Left cardiac atrium (tissue), 4 donors: ENCODE data around the gene FBXL12. TPM values are rescaled to one million over a fixed set of nuclear protein-coding genes. Genes with fewer than 3 reads are reported as not detected.
"Not testable (repeated sequence)": the region's sequence is repeated elsewhere in the genome, so short reads cannot be mapped to it uniquely, and the experiment has no call there.

Source experiments
- ATAC-seq, 2 donors: fragments of 200-7000 bp; cut with Tn5 transposase; one replicate each; pipeline ENCODE4 v1.9.1; 2020; ENCODE audit warnings: mild to moderate bottlenecking in 2 of 2, moderate library complexity in 2 of 2
- DNase-seq: peaks from one replicate; pipeline ENCODE4 v3.0.0-alpha.2; 2020
- intact Hi-C, 2 donors: fragments of 100-400 bp; cut with DNase I; formaldehyde crosslinking; loops; one replicate each; pipeline versions ENCODE4 v1.14.1 to v1.15.1; 2022 to 2023
- total RNA-seq, 2 donors: library from RNA; stranded (reverse); fragmentation: NEBNext Ultra II Directional; extraction: Animal tissue kit (Norgen Biotek cat#: 25700); gene quantifications; one replicate each; pipeline ENCODE4 v1.2.1, GENCODE V29; 2021
- donor health status: DM: no; HTN: yes; CAD: no.
- donor health status: DM: no; HTN: yes; CAD: no; lungs with severe emphysema.
- donor health status: DM: yes; HTN: yes; CAD: no.
- donor health status: Dilated cardiomyopathy.

Gene FBXL12
- total RNA-seq, 2 donors from 2014 or later = 12.8 to 14.5 TPM

- ATAC-seq (no peak), DNase-seq (no peak)
- intact Hi-C loops = loop anchor here in 1 of 2 donors (5.0 to 10.0 kb wide), 3 partner anchors 474 to 662 kb away; partner anchors contain the start of gene ZNF559
Observed at GRCh38 chr19:9799162-9799561, 19.7 kb downstream of the FBXL12 start.

GRCh38 chr19:9797871-9798270 lies 21.0 kb downstream of the FBXL12 start:
- DNase-seq (no peak), ATAC-seq (no peak)
- intact Hi-C loops = loop anchor here in 1 of 2 donors (2.0 to 10.0 kb wide), 4 partner anchors 171 to 661 kb away; partner anchors contain the start of gene ZNF559

GRCh38 chr19:9796113-9796773 lies 22.6 kb downstream of the FBXL12 start:
- intact Hi-C loops = loop anchor here in 1 of 2 donors (2.0 to 10.0 kb wide), 4 partner anchors 169 to 659 kb away; partner anchors contain the start of gene ZNF559
- ATAC-seq (peak; percentile 2 to 9), DNase-seq (peak; percentile 82)

GRCh38 chr19:9793071-9793591 lies 25.7 kb downstream of the FBXL12 start:
- DNase-seq (peak; percentile 75), ATAC-seq (peak in 1 of 2 donors; percentile 39)
- intact Hi-C loops = loop anchor here (5.0 to 10.0 kb wide), 2 partner anchors 171 to 468 kb away; partner anchors contain the start of genes ZNF559 (in 1 of the 2) and ZNF561 (in 1 of the 2)

GRCh38 chr19:9792206-9793070 lies 26.4 kb downstream of the FBXL12 start:
- ATAC-seq (peak; percentile 81 to 82), DNase-seq (peak; percentile 95)
- intact Hi-C loops = loop anchor here (5.0 to 10.0 kb wide), 2 partner anchors 170 to 468 kb away; partner anchors contain the start of genes ZNF559 (in 1 of the 2) and ZNF561 (in 1 of the 2)

- DNase-seq (peak; percentile 97), ATAC-seq (peak; percentile 79 to 84)
- intact Hi-C loops = loop anchor here (5.0 to 10.0 kb wide), 2 partner anchors 169 to 467 kb away; partner anchors contain the start of genes ZNF559 (in 1 of the 2) and ZNF561 (in 1 of the 2)
Observed at GRCh38 chr19:9791552-9792205, 27.2 kb downstream of the FBXL12 start.

- intact Hi-C loops = loop anchor here (5.0 to 10.0 kb wide), 2 partner anchors 169 to 466 kb away; partner anchors contain the start of genes ZNF559 (in 1 of the 2) and ZNF561 (in 1 of the 2)
- not testable (repeated sequence) for ATAC-seq, DNase-seq
Observed at GRCh38 chr19:9791073-9791367, 27.9 kb downstream of the FBXL12 start.

- DNase-seq, ATAC-seq, intact Hi-C loops: not testable (repeated sequence)
Observed at GRCh38 chr19:9789579-9789978, 29.3 kb downstream of the FBXL12 start.

- intact Hi-C loops = no loop called here
- no peak for DNase-seq
- no peak for ATAC-seq
Observed at GRCh38 chr19:9789066-9789465, 29.8 kb downstream of the FBXL12 start.

GRCh38 chr19:9788604-9789003 lies 30.3 kb downstream of the FBXL12 start:
- DNase-seq, intact Hi-C loops, ATAC-seq: not testable (repeated sequence)

GRCh38 chr19:9786819-9787218 lies 32.1 kb downstream of the FBXL12 start:
- ATAC-seq (no peak), DNase-seq (no peak)
- intact Hi-C loops = no loop called here

GRCh38 chr19:9786342-9786741 lies 32.5 kb downstream of the FBXL12 start:
- DNase-seq = peak; percentile 40
- no peak for ATAC-seq
- intact Hi-C loops = no loop called here

GRCh38 chr19:9785367-9786331 lies 33.2 kb downstream of the FBXL12 start:
- ATAC-seq = peak; percentile 94 to 96
- peak; percentile 98 for DNase-seq
- intact Hi-C loops = no loop called here

- DNase-seq, intact Hi-C loops, ATAC-seq: not testable (repeated sequence)
Observed at GRCh38 chr19:9784163-9784496, 34.7 kb downstream of the FBXL12 start.

GRCh38 chr19:9782338-9782737 lies 36.5 kb downstream of the FBXL12 start:
- intact Hi-C loops = no loop called here
- ATAC-seq = no peak
- DNase-seq = no peak

GRCh38 chr19:9768175-9769112 lies 50.4 kb downstream of the FBXL12 start, which contains the start of gene ZNF846:
Gene ZNF846, minus strand, starts transcription at chr19:9768738. Its CDS starts 3,788 bp downstream, at chr19:9764950.
- ATAC-seq (peak; percentile 98 to 100), DNase-seq (peak; percentile 95)
- intact Hi-C loops = loop anchor here in 1 of 2 donors (5.0 kb wide), 1 partner anchor 96 kb away; no protein-coding TSS in a partner anchor
